ENCODE results near the gene UNC79. TPM values are rescaled to one million over a fixed set of nuclear protein-coding genes. Genes with fewer than 3 reads are reported as not detected.

UNC79 gene
- total and polyA plus RNA-seq, 2 experiments from 2014 or later = 0.15 to 0.20 TPM

GRCh38 chr14:93454224-93454623, 23.5 kb downstream of the UNC79 start:
- H4K20me1 ChIP-seq (ENCODE audit: insufficient read depth, poor library complexity, severe bottlenecking) = no peaks in the 10 kb centered on the region
- no peaks in the 10 kb centered on the region for H3K9me3 ChIP-seq (ENCODE audit: low read depth)
- H3K27me3 ChIP-seq = no peaks in the 10 kb centered on the region
- H2AFZ ChIP-seq = no peak overlapping the region
- no peaks in the 10 kb centered on the region for H3K36me3 ChIP-seq (replicated peaks; ENCODE audit: insufficient read depth, low read depth)
- no peak overlapping the region for H3K4me3 ChIP-seq
- no peak for TF ChIP-seq CTCF (IDR thresholded peaks at IDR 0.05; ENCODE audit: poor library complexity)
- TF ChIP-seq EZH2 (IDR thresholded peaks at IDR 0.05; ENCODE audit: borderline replicate concordance) = no peak
- TF ChIP-seq EZH2phosphoT487 (IDR thresholded peaks at IDR 0.05; ENCODE audit: low read depth, severe bottlenecking, unreplicated experiment) = no peak
- no peaks in the 10 kb centered on the region for H3K4me1 ChIP-seq (ENCODE audit: insufficient read depth)
- H3K4me2 ChIP-seq = no peak overlapping the region
- DNase-seq (ENCODE audit: low spot score) = no peak
- H3K79me2 ChIP-seq = no peaks in the 10 kb centered on the region
- WGBS (ENCODE audit: low lambda C conversion rate, missing lambda C conversion rate) = 81% methylated on average over 1 of the region's 1 CpG
- no peak overlapping the region for H3K27ac ChIP-seq
- H3K9me2 ChIP-seq (replicated peaks; ENCODE audit: insufficient read depth) = no peaks in the 10 kb centered on the region

- no peaks in the 10 kb centered on the region for H3K9me3 ChIP-seq (ENCODE audit: low read depth)
- no peak overlapping the region for H3K4me3 ChIP-seq
- H3K4me2 ChIP-seq = no peak overlapping the region
- no peak for TF ChIP-seq EZH2phosphoT487 (IDR thresholded peaks at IDR 0.05; ENCODE audit: low read depth, severe bottlenecking, unreplicated experiment)
- no peak for TF ChIP-seq CTCF (IDR thresholded peaks at IDR 0.05; ENCODE audit: poor library complexity)
- TF ChIP-seq EZH2 (IDR thresholded peaks at IDR 0.05; ENCODE audit: borderline replicate concordance) = no peak
- DNase-seq (ENCODE audit: low spot score) = no peak
- H3K4me1 ChIP-seq (ENCODE audit: insufficient read depth) = no peaks in the 10 kb centered on the region
- no peak overlapping the region for H2AFZ ChIP-seq
- no peaks in the 10 kb centered on the region for H3K36me3 ChIP-seq (replicated peaks; ENCODE audit: insufficient read depth, low read depth)
- H4K20me1 ChIP-seq (ENCODE audit: insufficient read depth, poor library complexity, severe bottlenecking) = no peaks in the 10 kb centered on the region
- H3K79me2 ChIP-seq = no peaks in the 10 kb centered on the region
- H3K9me2 ChIP-seq (replicated peaks; ENCODE audit: insufficient read depth) = no peaks in the 10 kb centered on the region
- no peak overlapping the region for H3K27ac ChIP-seq
- no peaks in the 10 kb centered on the region for H3K27me3 ChIP-seq
These were observed 25.6 kb downstream of the UNC79 start for GRCh38 chr14:93456356-93456755.

GRCh38 chr14:93458234-93458633, 27.5 kb downstream of the UNC79 start:
- no peaks in the 10 kb centered on the region for H3K9me3 ChIP-seq (ENCODE audit: low read depth)
- no peaks in the 10 kb centered on the region for H3K9me2 ChIP-seq (replicated peaks; ENCODE audit: insufficient read depth)
- H3K4me1 ChIP-seq (ENCODE audit: insufficient read depth) = no peaks in the 10 kb centered on the region
- H2AFZ ChIP-seq = no peak overlapping the region
- DNase-seq (ENCODE audit: low spot score) = no peak
- H3K27ac ChIP-seq = no peak overlapping the region
- no peaks in the 10 kb centered on the region for H3K27me3 ChIP-seq
- 95% methylated on average over 1 of the region's 1 CpG for WGBS (ENCODE audit: low lambda C conversion rate, missing lambda C conversion rate)
- no peak for TF ChIP-seq EZH2 (IDR thresholded peaks at IDR 0.05; ENCODE audit: borderline replicate concordance)
- no peak for TF ChIP-seq CTCF (IDR thresholded peaks at IDR 0.05; ENCODE audit: poor library complexity)
- TF ChIP-seq EZH2phosphoT487 (IDR thresholded peaks at IDR 0.05; ENCODE audit: low read depth, severe bottlenecking, unreplicated experiment) = no peak
- no peaks in the 10 kb centered on the region for H3K36me3 ChIP-seq (replicated peaks; ENCODE audit: insufficient read depth, low read depth)
- no peaks in the 10 kb centered on the region for H4K20me1 ChIP-seq (ENCODE audit: insufficient read depth, poor library complexity, severe bottlenecking)
- no peaks in the 10 kb centered on the region for H3K79me2 ChIP-seq
- H3K4me2 ChIP-seq = no peak overlapping the region
- H3K4me3 ChIP-seq = no peak overlapping the region

GRCh38 chr14:93462479-93462878, 31.7 kb downstream of the UNC79 start:
- no peaks in the 10 kb centered on the region for H3K79me2 ChIP-seq
- H3K36me3 ChIP-seq (replicated peaks; ENCODE audit: insufficient read depth, low read depth) = no peaks in the 10 kb centered on the region
- H4K20me1 ChIP-seq (ENCODE audit: insufficient read depth, poor library complexity, severe bottlenecking) = no peaks in the 10 kb centered on the region
- no peaks in the 10 kb centered on the region for H3K9me3 ChIP-seq (ENCODE audit: low read depth)
- H3K27me3 ChIP-seq = no peaks in the 10 kb centered on the region
- 51% methylated on average over 3 of the region's 3 CpGs for WGBS (ENCODE audit: low lambda C conversion rate, missing lambda C conversion rate)
- TF ChIP-seq EZH2phosphoT487 (IDR thresholded peaks at IDR 0.05; ENCODE audit: low read depth, severe bottlenecking, unreplicated experiment) (no peak), EZH2 (IDR thresholded peaks at IDR 0.05; ENCODE audit: borderline replicate concordance) (no peak), CTCF (IDR thresholded peaks at IDR 0.05; ENCODE audit: poor library complexity) (no peak)
- no peak for DNase-seq (ENCODE audit: low spot score)
- no peak overlapping the region for H2AFZ ChIP-seq
- H3K4me2 ChIP-seq = no peak overlapping the region
- H3K9me2 ChIP-seq (replicated peaks; ENCODE audit: insufficient read depth) = no peaks in the 10 kb centered on the region
- no peak overlapping the region for H3K4me3 ChIP-seq
- no peaks in the 10 kb centered on the region for H3K4me1 ChIP-seq (ENCODE audit: insufficient read depth)
- H3K27ac ChIP-seq = no peak overlapping the region
